Neutrophil (primary cell): ENCODE results near the gene GRIK4.

Experiments used
- H3K27ac ChIP-seq: fragments of 200-600 bp; sonication (generic); 2 replicates; pipeline ENCODE4 v1.5.1; 2016; ENCODE audit warnings: mild to moderate bottlenecking, moderate library complexity
- H3K27me3 ChIP-seq: fragments of 200-600 bp; sonication (generic); 2 replicates; pipeline ENCODE4 v1.6.0; 2016; ENCODE audit warnings: mild to moderate bottlenecking
- H3K36me3 ChIP-seq: fragments of 200-600 bp; sonication (generic); 2 replicates; pipeline ENCODE4 v1.5.1; 2017
- H3K4me1 ChIP-seq, 2 experiments: fragments of 200-600 bp in 1 of 2; sonication (generic) in 1 of 2; 1 replicate in 1 of 2; 2 replicates in 1 of 2; pipeline versions ENCODE4 v1.5.1 to v1.6.1; 2013 to 2016; ENCODE audit warnings: low read depth in 1 of 2, low read length in 1 of 2, mild to moderate bottlenecking in 1 of 2, moderate library complexity in 1 of 2; ENCODE audit not compliant: control insufficient read depth in 1 of 2, insufficient read depth in 1 of 2
- H3K4me3 ChIP-seq, 2 experiments: fragments of 200-600 bp in 1 of 2; sonication (generic) in 1 of 2; 1 replicate in 1 of 2; 2 replicates in 1 of 2; pipeline ENCODE4 v1.5.1; 2013 to 2016; ENCODE audit warnings: low read depth in 1 of 2, low read length in 1 of 2, mild to moderate bottlenecking in 1 of 2, moderate library complexity in 1 of 2
- H3K9me3 ChIP-seq: fragments of 200-600 bp; sonication (generic); 2 replicates; pipeline ENCODE4 v1.5.1; 2016
- TF ChIP-seq, protein P1 (sequence below): fragments of 200-600 bp; sonication (generic); IDR thresholded peaks from 2 replicates; pipeline ENCODE4 v1.5.1; 2016; ENCODE audit warnings: antibody characterized with exemption

GRIK4 gene

DNA sequence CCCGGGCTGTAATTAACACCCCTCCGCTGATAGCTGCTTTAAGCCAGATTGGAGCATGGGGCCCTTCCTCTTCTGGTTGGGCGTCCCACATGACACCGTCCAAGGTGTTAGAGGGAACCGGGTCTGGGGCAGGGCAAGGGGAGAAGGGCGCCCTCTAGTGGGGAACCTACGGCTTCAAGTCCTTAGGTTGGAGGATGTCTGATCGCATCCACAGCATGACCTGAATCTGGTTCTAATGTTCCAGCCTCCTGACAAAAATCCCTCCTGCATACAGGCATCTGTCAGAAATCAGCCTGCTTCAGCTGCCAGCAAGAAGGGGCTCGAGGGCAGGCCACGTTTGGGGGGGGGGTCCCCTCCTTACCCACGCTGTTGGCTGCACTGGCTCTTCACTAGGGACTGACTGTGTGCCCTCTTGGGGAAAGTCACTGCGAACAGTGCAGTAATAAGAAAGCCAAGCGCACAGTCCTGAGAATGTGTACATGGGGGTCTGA lies 418.2 kb downstream of the GRIK4 start:
- H3K36me3 ChIP-seq, result no peaks in the 10 kb centered on the region
- peaks cover 5% of the 10 kb centered on the region for H3K27me3 ChIP-seq
- H3K4me1 ChIP-seq, result no peaks in the 10 kb centered on the region
- H3K27ac ChIP-seq, result no peak overlapping the region
- H3K9me3 ChIP-seq, result no peaks in the 10 kb centered on the region
- TF ChIP-seq, protein P1, sequence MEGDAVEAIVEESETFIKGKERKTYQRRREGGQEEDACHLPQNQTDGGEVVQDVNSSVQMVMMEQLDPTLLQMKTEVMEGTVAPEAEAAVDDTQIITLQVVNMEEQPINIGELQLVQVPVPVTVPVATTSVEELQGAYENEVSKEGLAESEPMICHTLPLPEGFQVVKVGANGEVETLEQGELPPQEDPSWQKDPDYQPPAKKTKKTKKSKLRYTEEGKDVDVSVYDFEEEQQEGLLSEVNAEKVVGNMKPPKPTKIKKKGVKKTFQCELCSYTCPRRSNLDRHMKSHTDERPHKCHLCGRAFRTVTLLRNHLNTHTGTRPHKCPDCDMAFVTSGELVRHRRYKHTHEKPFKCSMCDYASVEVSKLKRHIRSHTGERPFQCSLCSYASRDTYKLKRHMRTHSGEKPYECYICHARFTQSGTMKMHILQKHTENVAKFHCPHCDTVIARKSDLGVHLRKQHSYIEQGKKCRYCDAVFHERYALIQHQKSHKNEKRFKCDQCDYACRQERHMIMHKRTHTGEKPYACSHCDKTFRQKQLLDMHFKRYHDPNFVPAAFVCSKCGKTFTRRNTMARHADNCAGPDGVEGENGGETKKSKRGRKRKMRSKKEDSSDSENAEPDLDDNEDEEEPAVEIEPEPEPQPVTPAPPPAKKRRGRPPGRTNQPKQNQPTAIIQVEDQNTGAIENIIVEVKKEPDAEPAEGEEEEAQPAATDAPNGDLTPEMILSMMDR, result peak; percentile 33
- no peak overlapping the region for H3K4me3 ChIP-seq

DNA sequence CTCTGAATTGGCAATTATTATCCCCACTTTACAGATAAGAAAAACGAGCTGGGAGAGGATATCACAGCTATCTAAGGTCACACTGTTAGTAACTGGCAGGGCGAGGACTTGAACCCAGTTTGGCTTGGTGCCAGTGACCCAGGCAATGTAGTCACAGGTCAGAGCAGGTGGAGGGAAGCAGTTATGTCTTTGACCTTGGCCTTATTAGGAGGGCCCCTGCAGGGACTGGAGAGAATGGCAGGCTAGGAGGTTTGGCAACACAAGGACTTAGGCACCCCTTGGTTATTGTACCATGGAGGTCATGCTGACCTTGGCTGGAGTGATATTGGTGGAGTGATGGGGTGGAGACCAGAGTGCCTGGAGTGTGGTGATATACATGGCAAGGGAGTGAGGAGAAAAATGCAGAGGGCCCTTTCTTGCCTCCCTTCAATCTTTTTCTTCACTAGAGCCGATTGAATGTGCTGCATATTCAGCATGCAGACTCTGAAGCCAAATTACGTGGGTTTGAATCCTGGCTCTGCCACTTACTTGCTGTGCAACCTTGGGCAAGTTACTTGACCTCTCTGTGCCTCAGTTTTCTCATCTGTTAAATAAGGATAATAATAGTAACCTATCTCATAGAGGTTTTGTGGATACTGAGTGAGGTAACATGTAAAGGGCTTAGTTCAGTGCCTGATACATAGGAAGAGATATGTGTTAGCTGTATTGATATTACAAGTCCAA lies 419.7 kb downstream of the GRIK4 start:
- Histone ChIP-seq H3K27me3 (peaks cover 5% of the 10 kb centered on the region), H3K9me3 (no peaks in the 10 kb centered on the region), H3K4me1 (no peaks in the 10 kb centered on the region), H3K36me3 (no peaks in the 10 kb centered on the region), H3K4me3 (no peak overlapping the region), H3K27ac (no peak overlapping the region)
- TF ChIP-seq, protein P1, result no peak

DNA sequence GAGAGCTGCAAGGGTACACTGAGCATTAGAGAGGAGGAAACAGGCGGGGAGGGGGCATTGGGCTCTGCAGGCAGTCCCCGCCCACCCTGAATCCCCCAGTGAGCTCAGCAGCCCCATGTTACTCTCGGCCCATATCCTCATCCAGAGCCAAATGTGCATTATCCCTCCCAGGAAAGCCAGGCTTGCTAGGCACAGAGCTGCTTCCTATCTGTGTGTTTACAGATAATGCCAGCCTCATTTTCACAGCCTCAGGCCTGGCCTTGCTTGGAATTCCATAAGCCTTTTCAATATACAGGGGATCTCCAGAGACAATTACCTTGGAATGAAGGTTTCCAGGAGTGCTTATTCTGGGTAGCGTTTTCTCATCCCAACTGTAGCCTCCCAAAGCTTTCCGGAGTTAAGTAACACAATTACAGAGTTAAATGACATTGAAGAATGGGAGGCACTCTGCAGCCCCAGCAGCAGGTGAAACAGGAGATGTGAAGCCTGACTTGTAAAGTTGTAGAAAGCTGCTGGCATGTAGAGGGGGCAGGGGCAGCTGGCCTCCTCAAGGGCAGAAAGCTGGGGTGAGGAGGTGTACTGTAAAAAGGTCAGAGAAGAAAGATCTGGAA lies 420.9 kb downstream of the GRIK4 start:
- H3K4me1 ChIP-seq, result no peaks in the 10 kb centered on the region
- peaks cover 10% of the 10 kb centered on the region for H3K27me3 ChIP-seq
- H3K9me3 ChIP-seq, result no peaks in the 10 kb centered on the region
- no peak overlapping the region for H3K27ac ChIP-seq
- no peak overlapping the region for H3K4me3 ChIP-seq
- TF ChIP-seq, protein P1, result no peak
- H3K36me3 ChIP-seq, result no peaks in the 10 kb centered on the region

DNA sequence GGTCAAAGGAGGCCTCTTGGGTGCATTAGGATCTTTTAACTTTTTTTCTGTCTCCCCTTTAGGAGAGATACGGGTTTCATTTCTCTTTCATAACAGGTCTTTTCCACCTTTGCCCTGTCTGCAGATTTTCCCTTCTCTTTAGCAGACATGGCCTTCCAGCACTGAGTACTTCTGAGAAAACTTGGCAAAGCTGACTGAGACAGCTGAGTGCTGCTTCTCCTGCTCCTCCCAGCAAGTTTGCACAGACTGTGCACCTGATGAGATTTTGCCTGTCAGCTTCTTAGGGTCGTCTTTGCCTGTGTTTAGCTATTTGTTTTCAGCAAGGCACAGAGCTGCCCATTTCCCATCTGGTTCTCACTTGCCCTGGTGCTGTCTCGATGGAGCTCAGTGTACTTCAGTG lies 424.8 kb downstream of the GRIK4 start:
- H3K9me3 ChIP-seq, result no peaks in the 10 kb centered on the region
- no peaks in the 10 kb centered on the region for H3K36me3 ChIP-seq
- no peak overlapping the region for H3K4me3 ChIP-seq
- H3K27me3 ChIP-seq, result peaks cover 19% of the 10 kb centered on the region
- H3K4me1 ChIP-seq, result no peaks in the 10 kb centered on the region
- TF ChIP-seq, protein P1, result no peak
- H3K27ac ChIP-seq, result no peak overlapping the region

DNA sequence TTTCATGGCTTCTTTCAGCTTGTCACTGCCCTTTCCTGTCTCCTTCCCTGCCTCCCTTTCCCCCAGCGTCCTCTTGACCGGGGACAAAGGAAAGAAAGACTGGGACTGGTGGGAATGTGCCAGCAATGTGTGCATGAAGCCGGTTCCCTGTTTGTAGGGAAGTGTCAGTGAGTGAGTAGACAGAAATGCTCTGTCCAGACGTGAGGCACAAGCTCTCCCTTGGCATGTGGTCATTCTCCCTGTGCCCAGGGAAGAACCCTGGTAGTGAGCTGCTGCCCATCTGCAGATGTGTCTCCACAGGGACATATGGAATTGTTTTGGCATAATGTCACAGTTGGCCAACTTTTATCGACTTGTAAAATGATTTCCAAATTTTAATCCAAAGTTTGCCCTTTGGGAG lies 426.0 kb downstream of the GRIK4 start:
- TF ChIP-seq, protein P1, result no peak
- no peak overlapping the region for H3K27ac ChIP-seq
- peaks cover 22% of the 10 kb centered on the region for H3K27me3 ChIP-seq
- no peak overlapping the region for H3K4me3 ChIP-seq
- H3K4me1 ChIP-seq, result no peaks in the 10 kb centered on the region
- no peaks in the 10 kb centered on the region for H3K9me3 ChIP-seq
- H3K36me3 ChIP-seq, result no peaks in the 10 kb centered on the region
